Fibroblast of lung (primary cell): ENCODE data around the gene GAS2L3. TPM values are rescaled to one million over a fixed set of nuclear protein-coding genes. Genes with fewer than 3 reads are reported as not detected.

Experiments
- DNase-seq, 2 donors: peaks; one replicate each; pipeline versions ENCODE4 v3.0.0 to v3.0.0-alpha.2; 2010; ENCODE audit warnings: low read depth in 2 of 2
- H2AFZ ChIP-seq: 2 replicates; pipeline ENCODE4 v1.5.1; 2012; ENCODE audit warnings: low read length, control low read depth, inconsistent platforms
- H3K27ac ChIP-seq: 2 replicates; pipeline ENCODE4 v1.5.1; 2011; ENCODE audit warnings: low read length, control low read depth; ENCODE audit not compliant: insufficient read depth
- H3K27me3 ChIP-seq: 2 replicates; pipeline ENCODE4 v1.5.1; 2011; ENCODE audit warnings: mild to moderate bottlenecking, low read length; ENCODE audit not compliant: control insufficient read depth, insufficient read depth
- H3K36me3 ChIP-seq: 2 replicates; pipeline ENCODE4 v1.5.1; 2011; ENCODE audit warnings: low read length; ENCODE audit not compliant: control insufficient read depth, insufficient read depth
- H3K4me1 ChIP-seq: 2 replicates; pipeline ENCODE4 v1.5.1; 2011; ENCODE audit warnings: low read length; ENCODE audit not compliant: control insufficient read depth, insufficient read depth; ENCODE audit errors: extremely low read depth
- H3K4me2 ChIP-seq: 2 replicates; pipeline ENCODE4 v1.5.1; 2011; ENCODE audit warnings: low read length, control low read depth; ENCODE audit not compliant: insufficient read depth; ENCODE audit errors: extremely low read depth
- H3K4me3 ChIP-seq, 4 experiments: fragments of 200-600 bp in 1 of 4; sonication (generic) in 1 of 4; replicated peaks in 1 of 4; 2 replicates each; pipeline ENCODE4 v1.5.1; 2011 to 2016; ENCODE audit warnings: low read length in 4 of 4, low read depth in 3 of 4, mild to moderate bottlenecking in 3 of 4, control low read depth in 2 of 4, inconsistent platforms in 1 of 4, mixed read lengths in 1 of 4; ENCODE audit not compliant: insufficient read depth in 1 of 4; ENCODE audit errors: control extremely low read depth in 1 of 4
- H3K79me2 ChIP-seq: 2 replicates; pipeline ENCODE4 v1.5.1; 2012; ENCODE audit warnings: mild to moderate bottlenecking, low read length, inconsistent platforms; ENCODE audit not compliant: control insufficient read depth, insufficient read depth
- H3K9ac ChIP-seq: 2 replicates; pipeline ENCODE4 v1.5.1; 2011; ENCODE audit warnings: mild to moderate bottlenecking, low read length, control low read depth; ENCODE audit not compliant: insufficient read depth
- H3K9me3 ChIP-seq: 2 replicates; pipeline ENCODE4 v1.5.1; 2012; ENCODE audit warnings: low read depth, low read length; ENCODE audit not compliant: control insufficient read depth, insufficient read depth
- H4K20me1 ChIP-seq: 2 replicates; pipeline ENCODE4 v1.5.1; 2011; ENCODE audit warnings: low read length; ENCODE audit not compliant: control insufficient read depth, insufficient read depth; ENCODE audit errors: extremely low read depth
- CTCF ChIP-seq, 2 donors: IDR thresholded peaks in 1 of 2; conservative IDR thresholded peaks in 1 of 2; 1 replicate in 1 of 2; 2 replicates in 1 of 2; pipeline ENCODE4 v1.5.1; 2011 to 2012; ENCODE audit warnings: low read length in 2 of 2, control low read depth in 1 of 2, inconsistent platforms in 1 of 2, low read depth in 1 of 2, mild to moderate bottlenecking in 1 of 2
- EZH2 ChIP-seq: IDR thresholded peaks from 2 replicates; pipeline ENCODE4 v1.5.1; 2012; ENCODE audit warnings: low read length, control low read depth, mild to moderate bottlenecking; ENCODE audit errors: missing control alignments
- polyA plus RNA-seq, 2 donors: library from polyadenylated mRNA; depleted of rRNA in 1 of 2; stranded (reverse) in 1 of 2; unstranded in 1 of 2; fragments of >200 nt; gene quantifications; 2 replicates each; pipeline ENCODE4 v1.2.1, GENCODE V29; 2011 to 2012; ENCODE audit warnings: missing spikeins in 1 of 2
- total RNA-seq: library from RNA; depleted of rRNA; stranded (reverse); fragments of >200 nt; gene quantifications from 2 replicates; pipeline ENCODE4 v1.2.1, GENCODE V29; 2014

GAS2L3 gene
- total and polyA plus RNA-seq, 2 donors (not counting 1 experiment from before 2014, with no cell fraction given), result 13.2 to 33.4 TPM

GRCh38 chr12:100539202-100539601 lies 34.3 kb upstream of the GAS2L3 start:
- Histone ChIP-seq H3K4me1 (no peaks in the 10 kb centered on the region), H3K36me3 (no peaks in the 10 kb centered on the region), H3K9ac (no peak overlapping the region), H3K4me2 (no peak overlapping the region), H3K79me2 (no peaks in the 10 kb centered on the region), H4K20me1 (no peaks in the 10 kb centered on the region), H3K4me3 (no peak overlapping the region), H3K27ac (no peak overlapping the region), H2AFZ (no peak overlapping the region), H3K27me3 (no peaks in the 10 kb centered on the region), H3K9me3 (no peaks in the 10 kb centered on the region)
- TF ChIP-seq EZH2 (no peak), CTCF (conservative IDR thresholded peaks at IDR 0.05 in 1 of 2, IDR thresholded peaks at IDR 0.05 in 1 of 2; ENCODE audit: low read depth in 1 of 2, low read length in 2 of 2) (no peak)
- DNase-seq, result peak; percentile 41 to 43

GRCh38 chr12:100544165-100544564 lies 29.3 kb upstream of the GAS2L3 start:
- H3K4me1 ChIP-seq, result no peaks in the 10 kb centered on the region
- no peaks in the 10 kb centered on the region for H3K36me3 ChIP-seq
- H3K27me3 ChIP-seq, result no peaks in the 10 kb centered on the region
- H3K4me2 ChIP-seq, result no peak overlapping the region
- no peaks in the 10 kb centered on the region for H4K20me1 ChIP-seq
- no peak overlapping the region for H3K27ac ChIP-seq
- TF ChIP-seq EZH2 (no peak), CTCF (conservative IDR thresholded peaks at IDR 0.05 in 1 of 2, IDR thresholded peaks at IDR 0.05 in 1 of 2; ENCODE audit: low read depth in 1 of 2, low read length in 2 of 2) (no peak)
- no peak overlapping the region for H3K4me3 ChIP-seq
- no peak for DNase-seq
- no peak overlapping the region for H3K9ac ChIP-seq
- no peaks in the 10 kb centered on the region for H3K9me3 ChIP-seq
- H2AFZ ChIP-seq, result no peak overlapping the region
- H3K79me2 ChIP-seq, result no peaks in the 10 kb centered on the region

GRCh38 chr12:100545092-100545491 lies 28.4 kb upstream of the GAS2L3 start:
- Histone ChIP-seq H2AFZ (no peak overlapping the region), H3K36me3 (no peaks in the 10 kb centered on the region), H3K4me3 (no peak overlapping the region), H3K79me2 (no peaks in the 10 kb centered on the region), H3K4me1 (no peaks in the 10 kb centered on the region), H4K20me1 (no peaks in the 10 kb centered on the region), H3K27ac (no peak overlapping the region), H3K9me3 (no peaks in the 10 kb centered on the region), H3K9ac (no peak overlapping the region), H3K4me2 (no peak overlapping the region), H3K27me3 (no peaks in the 10 kb centered on the region)
- peak in 1 of 2 donors; percentile 15 for DNase-seq
- no peak for TF ChIP-seq CTCF (conservative IDR thresholded peaks at IDR 0.05 in 1 of 2, IDR thresholded peaks at IDR 0.05 in 1 of 2; ENCODE audit: low read depth in 1 of 2, low read length in 2 of 2)
- TF ChIP-seq EZH2, result no peak
